Colonic mucosa (tissue), 4 donors: ENCODE measurements around the gene RASSF5. TPM values are rescaled to one million over a fixed set of nuclear protein-coding genes. Genes with fewer than 3 reads are reported as not detected.

Experiments used
- DNase-seq: peaks from one replicate; pipeline ENCODE4 v3.0.0-alpha.2; 2020
- H3K27ac ChIP-seq: fragments of 200-600 bp; one replicate; pipeline ENCODE4 v1.8.0; 2021
- H3K27me3 ChIP-seq: fragments of 200-600 bp; one replicate; pipeline ENCODE4 v1.8.0; 2021
- H3K36me3 ChIP-seq: fragments of 200-600 bp; one replicate; pipeline ENCODE4 v1.8.0; 2021
- H3K4me1 ChIP-seq: fragments of 200-600 bp; one replicate; pipeline ENCODE4 v1.8.0; 2021; ENCODE audit warnings: mild to moderate bottlenecking
- H3K4me3 ChIP-seq: fragments of 200-600 bp; one replicate; pipeline ENCODE4 v1.8.0; 2021
- H3K9ac ChIP-seq, 2 donors: one replicate each; pipeline ENCODE4 v1.7.0; 2013; ENCODE audit warnings: control low read depth in 2 of 2, low read depth in 2 of 2, low read length in 2 of 2
- H3K9me3 ChIP-seq: fragments of 200-600 bp; one replicate; pipeline ENCODE4 v1.8.0; 2021
- intact Hi-C: fragments of 100-400 bp; cut with DNase I; formaldehyde crosslinking; loops from one replicate; pipeline ENCODE4 v1.14.1; 2022
- total RNA-seq, 2 donors: library from RNA; stranded (reverse); fragmentation: NEBNext Ultra II Directional in 1 of 2; extraction: Animal tissue kit (Norgen Biotek cat#: 25700) in 1 of 2; gene quantifications; one replicate each; pipeline ENCODE4 v1.2.1, GENCODE V29; 2021
- TF ChIP-seq, protein P1 (sequence below): fragments of 200-600 bp; IDR thresholded peaks from one replicate; pipeline ENCODE4 v1.8.0; 2022; ENCODE audit warnings: antibody characterized with exemption, mild to moderate bottlenecking
- donor health status: healthy.
- donor health status: DM: no; HTN: no; CAD: no.
- donor health status: DM: no; HTN: no; CAD: no.

Gene RASSF5
- total RNA-seq, 2 donors from 2014 or later, result 4.9 to 5.4 TPM

DNA sequence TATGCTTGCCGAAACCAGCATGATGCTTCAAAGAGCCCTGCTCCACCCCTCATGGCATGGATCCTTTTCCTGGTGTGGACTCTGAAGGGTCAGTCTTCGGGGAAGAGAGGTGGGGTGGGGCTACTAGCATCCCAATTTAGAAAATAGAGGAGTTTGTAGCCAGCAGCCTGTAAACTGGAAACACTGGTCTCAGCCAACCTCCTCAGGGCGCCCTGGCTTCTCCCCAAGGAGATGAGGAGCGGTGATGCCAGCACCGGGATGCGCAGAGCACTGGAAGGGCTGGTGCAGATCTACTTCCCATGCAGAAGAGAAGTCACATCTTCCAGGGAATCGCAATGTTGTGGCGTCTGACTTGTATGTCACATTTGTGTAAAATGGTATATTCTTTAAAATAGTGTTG, 43.4 kb upstream of the RASSF5 start:
- Histone ChIP-seq H3K27ac (no peak overlapping the region), H3K9ac (no peak overlapping the region), H3K27me3 (no peaks in the 10 kb centered on the region)

DNA sequence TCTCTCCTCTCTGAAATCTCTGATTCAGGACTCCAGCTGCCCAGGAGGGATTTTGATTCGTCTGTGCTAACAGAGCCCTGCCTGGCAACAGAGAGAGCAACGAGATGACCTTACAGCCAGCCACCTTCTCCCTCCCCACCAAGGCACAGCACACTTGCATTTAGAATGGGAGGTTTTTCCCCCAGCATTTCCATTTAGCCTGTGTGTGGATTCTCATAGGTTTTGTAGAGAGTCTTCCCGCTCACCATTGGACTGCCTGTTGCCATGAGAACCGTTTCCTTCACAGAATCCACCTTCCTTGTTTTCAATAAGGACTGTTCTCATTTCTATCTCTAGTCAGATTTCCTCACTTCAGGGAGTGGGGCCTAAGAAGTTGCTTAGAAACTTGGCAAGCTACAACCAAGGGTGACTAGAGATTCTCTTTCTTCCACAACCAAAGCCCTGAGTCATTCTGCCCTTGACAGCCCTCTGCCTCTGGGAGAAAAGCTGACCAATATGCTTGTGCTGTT, 42.8 kb upstream of the RASSF5 start:
- H3K4me3 ChIP-seq, result no peak overlapping the region
- no peaks in the 10 kb centered on the region for H3K36me3 ChIP-seq
- no peaks in the 10 kb centered on the region for H3K9me3 ChIP-seq
- no peak overlapping the region for H3K27ac ChIP-seq
- DNase-seq, result no peak
- H3K27me3 ChIP-seq, result no peaks in the 10 kb centered on the region
- peaks cover under 1% of the 10 kb centered on the region for H3K4me1 ChIP-seq
- intact Hi-C loops, result no loop called here
- TF ChIP-seq, protein P1, sequence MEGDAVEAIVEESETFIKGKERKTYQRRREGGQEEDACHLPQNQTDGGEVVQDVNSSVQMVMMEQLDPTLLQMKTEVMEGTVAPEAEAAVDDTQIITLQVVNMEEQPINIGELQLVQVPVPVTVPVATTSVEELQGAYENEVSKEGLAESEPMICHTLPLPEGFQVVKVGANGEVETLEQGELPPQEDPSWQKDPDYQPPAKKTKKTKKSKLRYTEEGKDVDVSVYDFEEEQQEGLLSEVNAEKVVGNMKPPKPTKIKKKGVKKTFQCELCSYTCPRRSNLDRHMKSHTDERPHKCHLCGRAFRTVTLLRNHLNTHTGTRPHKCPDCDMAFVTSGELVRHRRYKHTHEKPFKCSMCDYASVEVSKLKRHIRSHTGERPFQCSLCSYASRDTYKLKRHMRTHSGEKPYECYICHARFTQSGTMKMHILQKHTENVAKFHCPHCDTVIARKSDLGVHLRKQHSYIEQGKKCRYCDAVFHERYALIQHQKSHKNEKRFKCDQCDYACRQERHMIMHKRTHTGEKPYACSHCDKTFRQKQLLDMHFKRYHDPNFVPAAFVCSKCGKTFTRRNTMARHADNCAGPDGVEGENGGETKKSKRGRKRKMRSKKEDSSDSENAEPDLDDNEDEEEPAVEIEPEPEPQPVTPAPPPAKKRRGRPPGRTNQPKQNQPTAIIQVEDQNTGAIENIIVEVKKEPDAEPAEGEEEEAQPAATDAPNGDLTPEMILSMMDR, result no peak
- no peak overlapping the region for H3K9ac ChIP-seq

More for the DNA sequence above, 43.4 kb upstream of the RASSF5 start:
- H3K4me3 ChIP-seq, result no peak overlapping the region
- no peak for DNase-seq
- H3K36me3 ChIP-seq, result no peaks in the 10 kb centered on the region
- intact Hi-C loops, result no loop called here
- no peaks in the 10 kb centered on the region for H3K4me1 ChIP-seq
- H3K9me3 ChIP-seq, result no peaks in the 10 kb centered on the region
- TF ChIP-seq, protein P1, result no peak

DNA sequence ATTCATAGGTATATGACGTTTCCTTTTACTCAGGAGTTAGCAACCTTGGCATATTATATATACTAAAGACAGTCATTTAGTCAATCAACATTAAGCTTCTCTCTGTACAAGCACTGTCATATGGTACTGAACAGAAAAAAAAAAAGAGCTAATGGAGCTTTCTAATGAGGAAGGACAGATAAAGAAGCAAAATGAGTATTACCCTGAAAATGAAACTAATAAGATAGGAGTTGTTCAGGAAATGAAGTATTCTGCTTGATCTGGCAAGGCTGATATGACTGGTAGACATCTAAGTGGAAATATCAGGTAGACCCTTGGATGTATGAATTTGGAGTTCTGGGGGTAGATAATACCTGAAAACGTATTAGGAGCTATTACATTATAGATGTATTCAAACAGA, 41.4 kb upstream of the RASSF5 start:
- Histone ChIP-seq H3K4me3 (no peak overlapping the region), H3K9ac (no peak overlapping the region), H3K9me3 (no peaks in the 10 kb centered on the region), H3K27ac (no peak overlapping the region), H3K4me1 (peaks cover 6% of the 10 kb centered on the region), H3K36me3 (no peaks in the 10 kb centered on the region), H3K27me3 (no peaks in the 10 kb centered on the region)
- TF ChIP-seq, protein P1, result no peak
- intact Hi-C loops, result no loop called here
- no peak for DNase-seq

DNA sequence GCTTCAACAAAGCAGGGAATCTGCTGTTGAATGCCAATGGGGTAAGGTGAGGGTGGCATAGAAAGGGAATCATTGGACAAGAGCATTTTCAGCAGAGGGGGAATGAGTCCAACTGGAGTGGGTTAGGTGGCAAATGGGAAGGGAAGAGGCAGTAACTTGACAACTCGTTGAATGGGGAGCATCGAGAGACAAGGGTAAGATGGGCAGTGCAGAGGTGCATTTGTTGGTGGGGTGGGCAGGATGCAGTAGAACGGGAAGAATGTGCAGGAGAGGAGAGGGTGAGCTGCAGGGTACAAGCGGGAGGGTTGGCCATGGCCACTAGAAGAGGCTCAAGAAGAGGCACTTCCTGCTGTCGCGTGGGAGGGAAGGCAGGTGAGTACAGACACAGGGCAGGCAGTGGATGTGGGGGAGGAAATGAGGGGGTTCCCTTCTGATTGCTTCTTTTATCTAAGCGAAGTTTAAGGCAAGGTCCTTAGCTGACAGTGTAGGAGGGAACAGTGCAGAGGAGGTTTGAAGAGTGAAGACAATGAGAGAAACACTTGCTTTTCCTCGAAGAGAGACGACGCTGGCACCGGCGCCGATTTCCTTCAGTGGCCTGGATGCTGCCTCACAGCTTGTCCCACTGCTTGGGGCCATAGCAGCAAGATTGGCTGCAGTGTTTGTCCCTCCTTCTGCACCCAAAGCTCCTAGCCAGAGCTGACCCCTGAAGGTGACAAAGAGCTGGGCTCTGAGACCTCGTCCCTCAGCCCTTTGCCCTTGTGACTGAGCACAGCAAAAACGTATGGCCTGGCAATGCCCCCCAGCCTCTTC, 40.3 kb upstream of the RASSF5 start:
- Histone ChIP-seq H3K9ac (no peak overlapping the region), H3K9me3 (no peaks in the 10 kb centered on the region), H3K27ac (no peak overlapping the region), H3K27me3 (no peaks in the 10 kb centered on the region), H3K36me3 (no peaks in the 10 kb centered on the region), H3K4me3 (no peak overlapping the region), H3K4me1 (peaks cover 6% of the 10 kb centered on the region)
- no peak for DNase-seq
- intact Hi-C loops, result no loop called here
- TF ChIP-seq, protein P1, result no peak

DNA sequence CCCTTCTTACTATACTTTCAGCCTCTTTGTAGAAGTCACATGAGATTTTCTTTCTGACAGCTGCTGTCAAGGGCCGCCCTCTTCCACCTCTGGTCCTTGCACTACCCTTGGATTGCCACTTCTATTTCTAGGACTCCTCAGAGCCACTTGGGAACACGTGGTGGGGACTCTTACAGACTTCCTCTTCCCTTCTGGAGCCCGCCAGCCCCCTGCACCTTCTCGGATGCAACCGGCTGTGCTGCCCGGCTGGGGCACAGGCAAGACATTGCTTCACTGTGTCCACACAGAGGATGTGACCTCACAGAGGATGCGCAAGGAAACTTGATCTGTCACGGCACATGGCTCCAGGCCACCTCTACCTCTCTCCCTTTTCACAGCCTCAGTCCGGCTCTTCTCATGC, 39.4 kb upstream of the RASSF5 start:
- DNase-seq, result no peak
- intact Hi-C loops, result no loop called here

More for the DNA sequence above, 39.4 kb upstream of the RASSF5 start:
- Histone ChIP-seq H3K9ac (no peak overlapping the region), H3K4me3 (no peak overlapping the region), H3K36me3 (no peaks in the 10 kb centered on the region), H3K9me3 (no peaks in the 10 kb centered on the region), H3K27me3 (no peaks in the 10 kb centered on the region), H3K4me1 (peaks cover 6% of the 10 kb centered on the region), H3K27ac (no peak overlapping the region)
- TF ChIP-seq, protein P1, result no peak
